RWPE2 (cell line): ENCODE results near the gene BMPER.

Experiments
- ATAC-seq: fragments of 200-7000 bp; cut with Tn5 transposase; 3 replicates; pipeline ENCODE4 v1.9.1; 2021; ENCODE audit warnings: low read depth
- DNase-seq: peaks from one replicate; pipeline ENCODE4 v3.0.0-alpha.2; 2020; ENCODE audit warnings: low spot score
- H3K27ac ChIP-seq: fragments of 450-650 bp; 2 replicates; pipeline ENCODE4 v1.5.1; 2017; ENCODE audit warnings: mild to moderate bottlenecking; ENCODE audit not compliant: poor library complexity, severe bottlenecking
- H3K27me3 ChIP-seq: fragments of 250-450 bp; sonication (Bioruptor Pico); 2 replicates; pipeline ENCODE4 v1.5.1; 2021; ENCODE audit warnings: mild to moderate bottlenecking, moderate library complexity; ENCODE audit not compliant: insufficient read depth, poor library complexity, severe bottlenecking
- H3K36me3 ChIP-seq: fragments of 250-450 bp; sonication (Bioruptor Pico); 2 replicates; pipeline ENCODE4 v1.5.1; 2020; ENCODE audit warnings: low read depth, mild to moderate bottlenecking, moderate library complexity
- H3K4me1 ChIP-seq: fragments of 250-450 bp; sonication (Bioruptor Pico); 2 replicates; pipeline ENCODE4 v1.5.1; 2021; ENCODE audit warnings: mild to moderate bottlenecking, moderate library complexity; ENCODE audit not compliant: insufficient read depth, poor library complexity, severe bottlenecking
- H3K4me3 ChIP-seq: fragments of 250-450 bp; sonication (Bioruptor Pico); 2 replicates; pipeline ENCODE4 v1.5.1; 2021; ENCODE audit warnings: mild to moderate bottlenecking, moderate library complexity; ENCODE audit not compliant: severe bottlenecking
- H3K9me3 ChIP-seq: fragments of 250-450 bp; sonication (Bioruptor Pico); 2 replicates; pipeline ENCODE4 v1.5.1; 2021; ENCODE audit warnings: mild to moderate bottlenecking, moderate library complexity; ENCODE audit not compliant: severe bottlenecking
- CTCF ChIP-seq: fragments of 450-650 bp; IDR thresholded peaks from one replicate; pipeline ENCODE4 v1.5.1; 2017; ENCODE audit warnings: mild to moderate bottlenecking, moderate library complexity; ENCODE audit not compliant: poor library complexity, severe bottlenecking

Gene BMPER

GRCh38 chr7:34057136-34057535, 151.8 kb downstream of the BMPER start:
- ATAC-seq (no peak), DNase-seq (no peak)
- H3K27ac ChIP-seq, result no peak overlapping the region
- H3K4me3 ChIP-seq, result no peak overlapping the region
- no peaks in the 10 kb centered on the region for H3K36me3 ChIP-seq
- H3K27me3 ChIP-seq, result no peaks in the 10 kb centered on the region
- no peak for TF ChIP-seq CTCF
- H3K4me1 ChIP-seq, result peaks cover 17% of the 10 kb centered on the region
- no peaks in the 10 kb centered on the region for H3K9me3 ChIP-seq

- ATAC-seq, result no peak
- Histone ChIP-seq H3K36me3 (no peaks in the 10 kb centered on the region), H3K4me3 (no peak overlapping the region), H3K9me3 (no peaks in the 10 kb centered on the region), H3K4me1 (peaks cover 19% of the 10 kb centered on the region), H3K27ac (no peak overlapping the region), H3K27me3 (no peaks in the 10 kb centered on the region)
- DNase-seq, result no peak
- TF ChIP-seq CTCF, result no peak
Measured at GRCh38 chr7:34057956-34058355, 152.6 kb downstream of the BMPER start.

GRCh38 chr7:34058801-34059135, 153.4 kb downstream of the BMPER start:
- H3K4me1 ChIP-seq, result peaks cover 19% of the 10 kb centered on the region
- no peak for TF ChIP-seq CTCF
- H3K27me3 ChIP-seq, result no peaks in the 10 kb centered on the region
- no peak for ATAC-seq
- DNase-seq, result no peak
- H3K27ac ChIP-seq, result no peak overlapping the region
- no peak overlapping the region for H3K4me3 ChIP-seq
- no peaks in the 10 kb centered on the region for H3K36me3 ChIP-seq
- no peaks in the 10 kb centered on the region for H3K9me3 ChIP-seq

GRCh38 chr7:34059136-34059828, 153.9 kb downstream of the BMPER start:
- TF ChIP-seq CTCF, result no peak

GRCh38 chr7:34060196-34060947, 155.0 kb downstream of the BMPER start:
- no peak; the same call in 2 of the 3 replicates for ATAC-seq
- Histone ChIP-seq H3K4me3 (no peak overlapping the region), H3K4me1 (peaks cover 19% of the 10 kb centered on the region), H3K27me3 (no peaks in the 10 kb centered on the region), H3K9me3 (no peaks in the 10 kb centered on the region), H3K27ac (peak overlapping the region; percentile 82), H3K36me3 (no peaks in the 10 kb centered on the region)
- no peak for DNase-seq
- no peak for TF ChIP-seq CTCF

More at GRCh38 chr7:34059136-34059828, 153.9 kb downstream of the BMPER start:
- no peaks in the 10 kb centered on the region for H3K27me3 ChIP-seq
- no peak for ATAC-seq
- H3K4me3 ChIP-seq, result no peak overlapping the region
- H3K27ac ChIP-seq, result no peak overlapping the region
- H3K4me1 ChIP-seq, result peaks cover 19% of the 10 kb centered on the region
- H3K9me3 ChIP-seq, result no peaks in the 10 kb centered on the region
- no peaks in the 10 kb centered on the region for H3K36me3 ChIP-seq
- no peak for DNase-seq
